HG02798 (cell line): ENCODE measurements around the gene TMX2.

ENCODE experiments used
- ATAC-seq: cut with Tn5 transposase; IDR thresholded peaks from one replicate; pipeline ENCODE4 v1.9.1; 2021; ENCODE audit warnings: mild to moderate bottlenecking; ENCODE audit not compliant: unreplicated experiment, poor library complexity

TMX2 gene

GRCh38 chr11:57788703-57789088 is 76.3 kb downstream of the TMX2 start:
- no peak for ATAC-seq
